Mammary epithelial cell (primary cell): ENCODE results near the gene TECTA.
"Not testable (repeated sequence)": the region's sequence is repeated elsewhere in the genome, so short reads cannot be mapped to it uniquely, and the experiment has no call there.

Experiments
- EZH2 ChIP-seq: IDR thresholded peaks from 2 replicates; pipeline ENCODE4 v1.6.1; 2012; ENCODE audit warnings: low read length, inconsistent platforms, borderline replicate concordance
- TF ChIP-seq, protein P1 (sequence below), 2 donors: IDR thresholded peaks in 1 of 2; conservative IDR thresholded peaks in 1 of 2; 2 replicates each; pipeline ENCODE4 v1.5.1; 2011 to 2012; ENCODE audit warnings: inconsistent platforms in 2 of 2, low read length in 2 of 2, mild to moderate bottlenecking in 2 of 2, control low read depth in 1 of 2, low read depth in 1 of 2; ENCODE audit not compliant: insufficient read depth in 1 of 2; ENCODE audit errors: extremely low read depth in 1 of 2

DNA sequence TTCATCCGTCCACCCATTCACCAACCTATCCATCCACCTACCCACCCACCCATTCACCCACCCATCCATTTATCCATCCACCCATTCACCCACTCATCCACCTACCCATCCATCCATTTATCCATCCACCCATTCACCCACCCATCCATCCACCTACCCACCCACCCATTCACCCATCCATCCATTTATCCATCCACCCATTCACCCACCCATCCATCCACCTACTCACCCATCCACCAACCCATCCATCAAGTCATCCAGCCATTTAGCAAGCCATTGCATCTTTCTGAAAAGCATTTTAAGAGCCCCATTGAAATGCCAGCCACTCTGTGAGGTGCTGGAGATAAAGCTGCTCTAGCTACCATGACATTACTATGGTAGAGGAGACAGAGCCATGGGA lies 14.0 kb downstream of the TECTA start:
- TF ChIP-seq, protein P1, sequence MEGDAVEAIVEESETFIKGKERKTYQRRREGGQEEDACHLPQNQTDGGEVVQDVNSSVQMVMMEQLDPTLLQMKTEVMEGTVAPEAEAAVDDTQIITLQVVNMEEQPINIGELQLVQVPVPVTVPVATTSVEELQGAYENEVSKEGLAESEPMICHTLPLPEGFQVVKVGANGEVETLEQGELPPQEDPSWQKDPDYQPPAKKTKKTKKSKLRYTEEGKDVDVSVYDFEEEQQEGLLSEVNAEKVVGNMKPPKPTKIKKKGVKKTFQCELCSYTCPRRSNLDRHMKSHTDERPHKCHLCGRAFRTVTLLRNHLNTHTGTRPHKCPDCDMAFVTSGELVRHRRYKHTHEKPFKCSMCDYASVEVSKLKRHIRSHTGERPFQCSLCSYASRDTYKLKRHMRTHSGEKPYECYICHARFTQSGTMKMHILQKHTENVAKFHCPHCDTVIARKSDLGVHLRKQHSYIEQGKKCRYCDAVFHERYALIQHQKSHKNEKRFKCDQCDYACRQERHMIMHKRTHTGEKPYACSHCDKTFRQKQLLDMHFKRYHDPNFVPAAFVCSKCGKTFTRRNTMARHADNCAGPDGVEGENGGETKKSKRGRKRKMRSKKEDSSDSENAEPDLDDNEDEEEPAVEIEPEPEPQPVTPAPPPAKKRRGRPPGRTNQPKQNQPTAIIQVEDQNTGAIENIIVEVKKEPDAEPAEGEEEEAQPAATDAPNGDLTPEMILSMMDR (conservative IDR thresholded peaks at IDR 0.05 in 1 of 2, IDR thresholded peaks at IDR 0.05 in 1 of 2; ENCODE audit: extremely low read depth in 1 of 2, insufficient read depth in 1 of 2, low read depth in 1 of 2, low read length in 2 of 2) = not testable (repeated sequence)
- TF ChIP-seq EZH2 = not testable (repeated sequence)
